Neural progenitor cell (in vitro differentiated cells): ENCODE data around the gene CDC42EP4.
"Not testable (repeated sequence)": the region's sequence is repeated elsewhere in the genome, so short reads cannot be mapped to it uniquely, and the experiment has no call there.

Experiments used
- EZH2 ChIP-seq: fragments of 200-600 bp; sonication (generic); IDR thresholded peaks from 2 replicates; pipeline ENCODE4 v1.6.1; 2017; ENCODE audit warnings: antibody characterized with exemption, mild to moderate bottlenecking, moderate library complexity
- EZH2phosphoT487 ChIP-seq: fragments of 200-600 bp; sonication (generic); IDR thresholded peaks from 2 replicates; pipeline ENCODE4 v1.6.1; 2017; ENCODE audit warnings: antibody characterized with exemption
- TF ChIP-seq, protein P1 (sequence below): fragments of 200-600 bp; sonication (generic); IDR thresholded peaks from 2 replicates; pipeline ENCODE4 v1.5.1; 2017; ENCODE audit warnings: antibody characterized with exemption, mild to moderate bottlenecking

DNA sequence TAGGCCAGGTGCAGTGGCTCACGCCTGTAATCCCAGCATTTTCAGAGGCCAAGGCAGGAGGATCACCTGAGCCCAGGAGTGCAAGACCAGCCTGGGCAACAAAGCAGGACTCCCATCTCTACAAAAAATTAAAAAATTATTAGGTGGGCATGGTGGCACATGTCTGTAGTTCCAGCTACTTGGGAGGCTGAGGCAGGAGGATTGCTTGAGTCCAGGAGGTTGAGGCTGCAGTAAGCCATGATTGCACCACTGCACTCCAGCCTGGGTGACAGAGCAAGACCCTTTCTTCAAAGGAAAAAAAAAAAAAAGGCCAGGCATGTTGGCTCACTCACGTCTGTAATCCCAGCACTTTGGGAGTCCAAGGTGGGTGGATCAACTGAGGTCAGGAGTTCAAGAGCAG lies 47.4 kb downstream of the CDC42EP4 start:
- TF ChIP-seq, protein P1, sequence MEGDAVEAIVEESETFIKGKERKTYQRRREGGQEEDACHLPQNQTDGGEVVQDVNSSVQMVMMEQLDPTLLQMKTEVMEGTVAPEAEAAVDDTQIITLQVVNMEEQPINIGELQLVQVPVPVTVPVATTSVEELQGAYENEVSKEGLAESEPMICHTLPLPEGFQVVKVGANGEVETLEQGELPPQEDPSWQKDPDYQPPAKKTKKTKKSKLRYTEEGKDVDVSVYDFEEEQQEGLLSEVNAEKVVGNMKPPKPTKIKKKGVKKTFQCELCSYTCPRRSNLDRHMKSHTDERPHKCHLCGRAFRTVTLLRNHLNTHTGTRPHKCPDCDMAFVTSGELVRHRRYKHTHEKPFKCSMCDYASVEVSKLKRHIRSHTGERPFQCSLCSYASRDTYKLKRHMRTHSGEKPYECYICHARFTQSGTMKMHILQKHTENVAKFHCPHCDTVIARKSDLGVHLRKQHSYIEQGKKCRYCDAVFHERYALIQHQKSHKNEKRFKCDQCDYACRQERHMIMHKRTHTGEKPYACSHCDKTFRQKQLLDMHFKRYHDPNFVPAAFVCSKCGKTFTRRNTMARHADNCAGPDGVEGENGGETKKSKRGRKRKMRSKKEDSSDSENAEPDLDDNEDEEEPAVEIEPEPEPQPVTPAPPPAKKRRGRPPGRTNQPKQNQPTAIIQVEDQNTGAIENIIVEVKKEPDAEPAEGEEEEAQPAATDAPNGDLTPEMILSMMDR = not testable (repeated sequence)
- TF ChIP-seq EZH2, EZH2phosphoT487: not testable (repeated sequence)
